Karpas-422 (cell line): ENCODE results near the gene ATF5. TPM values are rescaled to one million over a fixed set of nuclear protein-coding genes. Genes with fewer than 3 reads are reported as not detected.
"Not testable (repeated sequence)": the region's sequence is repeated elsewhere in the genome, so short reads cannot be mapped to it uniquely, and the experiment has no call there.

Source experiments
- DNase-seq: peaks from one replicate; pipeline ENCODE4 v3.0.0-alpha.2; 2015
- H2AFZ ChIP-seq: fragments of 200-600 bp; sonication (generic); 2 replicates; pipeline ENCODE4 v1.6.1; 2014; ENCODE audit warnings: antibody characterized with exemption, low read length, mixed read lengths
- H3K27ac ChIP-seq: fragments of 200-600 bp; sonication (generic); 2 replicates; pipeline ENCODE4 v1.5.1; 2014; ENCODE audit warnings: mild to moderate bottlenecking, low read length, moderate library complexity
- H3K27me3 ChIP-seq: fragments of 200-600 bp; sonication (generic); 2 replicates; pipeline ENCODE4 v1.6.1; 2014; ENCODE audit warnings: low read length, mixed read lengths
- H3K36me3 ChIP-seq: fragments of 200-600 bp; sonication (generic); 2 replicates; pipeline ENCODE4 v1.6.1; 2014; ENCODE audit warnings: low read length, mixed read lengths; ENCODE audit not compliant: insufficient read depth
- H3K4me1 ChIP-seq: fragments of 200-600 bp; sonication (generic); 2 replicates; pipeline ENCODE4 v1.6.1; 2014; ENCODE audit warnings: mild to moderate bottlenecking, low read length, mixed read lengths
- H3K4me2 ChIP-seq: fragments of 200-600 bp; sonication (generic); 2 replicates; pipeline ENCODE4 v1.6.1; 2014; ENCODE audit warnings: low read length, low read depth, mild to moderate bottlenecking; ENCODE audit not compliant: poor library complexity, severe bottlenecking
- H3K4me3 ChIP-seq: fragments of 200-600 bp; sonication (generic); 2 replicates; pipeline ENCODE4 v1.5.1; 2014; ENCODE audit warnings: mild to moderate bottlenecking, antibody characterized with exemption, low read length, mixed read lengths
- H3K79me2 ChIP-seq: fragments of 200-600 bp; sonication (generic); 2 replicates; pipeline ENCODE4 v1.6.1; 2014; ENCODE audit warnings: mild to moderate bottlenecking, low read length, mixed read lengths
- H3K9ac ChIP-seq: fragments of 200-600 bp; sonication (generic); 2 replicates; pipeline ENCODE4 v1.6.0; 2014; ENCODE audit warnings: low read length
- H3K9me2 ChIP-seq: fragments of 200-600 bp; sonication (generic), shearing (Covaris generic); replicated peaks from 2 replicates; pipeline ENCODE4 v1.6.0; 2014; ENCODE audit warnings: mild to moderate bottlenecking, low read length, moderate library complexity; ENCODE audit not compliant: insufficient read depth
- H3K9me3 ChIP-seq: fragments of 300-700, 200-600 bp; sonication (generic); 2 replicates; pipeline ENCODE4 v1.6.1; 2014; ENCODE audit warnings: low read length, mixed read lengths
- H4K20me1 ChIP-seq: fragments of 200-600 bp; sonication (generic); 2 replicates; pipeline ENCODE4 v1.6.1; 2014; ENCODE audit warnings: mild to moderate bottlenecking, antibody characterized with exemption, low read length, low read depth; ENCODE audit not compliant: insufficient read depth
- total RNA-seq: library from RNA; depleted of rRNA; stranded (reverse); fragments of >200 nt; shearing (Covaris generic); gene quantifications from 2 replicates; pipeline ENCODE4 v1.2.3, GENCODE V29; 2014; ENCODE audit warnings: low replicate concordance

Gene ATF5
- total RNA-seq, 1 experiment from 2014 or later: 537 TPM

DNA sequence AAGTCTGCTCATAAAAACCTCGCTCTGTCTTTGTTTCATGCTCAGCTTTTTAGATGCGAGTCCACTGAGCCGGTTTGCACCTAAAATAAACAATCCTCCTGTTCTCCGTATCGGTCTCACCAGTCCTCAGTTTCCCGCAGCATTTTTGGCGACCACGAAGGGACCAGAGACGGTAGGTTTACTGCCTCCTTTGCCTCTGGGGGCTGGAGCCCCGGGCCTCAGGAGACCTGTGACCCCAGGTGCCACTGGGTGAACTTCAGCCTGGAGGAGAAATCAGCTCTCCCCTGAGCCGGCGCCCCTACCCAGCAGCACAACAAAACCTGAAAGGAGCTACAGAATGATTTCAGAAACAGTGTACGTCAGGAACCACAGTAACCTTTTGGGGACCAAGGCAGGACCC lies 23.9 kb downstream of the ATF5 start:
- DNase-seq: no peak
- Histone ChIP-seq H3K79me2 (no peaks in the 10 kb centered on the region), H3K27me3 (no peaks in the 10 kb centered on the region), H3K4me2 (peak overlapping the region; percentile 56), H3K4me1 (peaks cover 24% of the 10 kb centered on the region), H3K4me3 (no peak overlapping the region), H2AFZ (no peak overlapping the region), H3K9me2 (no peaks in the 10 kb centered on the region), H4K20me1 (peaks cover 4% of the 10 kb centered on the region; the same call in 1 of the 2 replicates), H3K9me3 (no peaks in the 10 kb centered on the region), H3K36me3 (no peaks in the 10 kb centered on the region), H3K9ac (no peak overlapping the region), H3K27ac (no peak overlapping the region)

GRCh38 chr19:49953416-49953815 lies 24.4 kb downstream of the ATF5 start:
- H4K20me1 ChIP-seq: peaks cover 4% of the 10 kb centered on the region; the same call in 1 of the 2 replicates
- H3K9me3 ChIP-seq: no peaks in the 10 kb centered on the region
- 0 out of 2 replicates have a peak overlapping the region, but pooled peaks have one; percentile 12 for H3K4me3 ChIP-seq
- no peaks in the 10 kb centered on the region for H3K79me2 ChIP-seq
- no peak overlapping the region for H2AFZ ChIP-seq
- no peaks in the 10 kb centered on the region for H3K27me3 ChIP-seq
- H3K36me3 ChIP-seq: no peaks in the 10 kb centered on the region
- peaks cover 24% of the 10 kb centered on the region for H3K4me1 ChIP-seq
- no peak overlapping the region; the same call in 1 of the 2 replicates for H3K9ac ChIP-seq
- H3K9me2 ChIP-seq: no peaks in the 10 kb centered on the region
- DNase-seq: no peak
- no peak overlapping the region for H3K27ac ChIP-seq
- peak overlapping the region; percentile 56 for H3K4me2 ChIP-seq

DNA sequence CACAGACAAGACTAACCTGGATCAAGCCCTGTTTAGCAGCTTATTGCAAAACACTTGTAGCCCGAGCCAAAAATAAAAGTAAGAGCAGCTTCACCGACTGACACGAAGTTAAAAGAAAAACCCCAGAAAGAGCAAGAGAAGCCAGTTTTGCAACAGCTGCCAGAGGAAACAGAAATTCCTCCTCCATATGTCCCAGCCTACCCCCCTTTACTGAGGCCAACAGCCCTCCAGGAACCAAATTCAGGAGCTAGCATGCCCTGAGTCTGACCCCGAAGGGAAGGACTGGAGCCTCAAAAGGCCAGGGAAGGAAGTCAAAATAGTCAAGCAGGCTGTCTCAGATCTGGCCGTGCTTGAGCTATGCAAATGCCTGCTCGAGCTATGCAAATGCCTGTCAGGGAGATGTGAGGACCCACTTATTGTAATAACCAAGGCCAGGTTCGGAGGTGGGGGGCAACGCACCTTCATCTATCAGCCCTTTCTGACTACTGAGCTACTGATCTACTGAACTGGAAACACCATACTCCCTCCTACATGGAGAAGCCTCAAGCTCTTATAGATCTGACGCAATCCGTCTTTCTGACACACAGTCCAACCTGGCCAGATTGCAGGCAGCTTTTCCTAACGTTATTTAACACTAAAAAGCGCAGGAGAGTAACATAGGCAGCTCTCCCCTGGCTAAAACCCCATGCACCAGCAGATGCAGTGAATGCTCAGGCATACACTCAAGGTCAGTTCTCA lies 25.3 kb downstream of the ATF5 start:
- Histone ChIP-seq H3K4me3 (peak overlapping the region; percentile 12; the same call in 1 of the 2 replicates), H3K27ac (no peak overlapping the region), H3K4me2 (peak overlapping the region; percentile 56), H3K9ac (peak overlapping the region; percentile 31), H3K4me1 (peaks cover 24% of the 10 kb centered on the region), H3K36me3 (no peaks in the 10 kb centered on the region), H3K9me2 (no peaks in the 10 kb centered on the region), H3K9me3 (no peaks in the 10 kb centered on the region), H2AFZ (no peak overlapping the region), H4K20me1 (peaks cover 4% of the 10 kb centered on the region; the same call in 1 of the 2 replicates), H3K79me2 (no peaks in the 10 kb centered on the region), H3K27me3 (no peaks in the 10 kb centered on the region)
- DNase-seq: peak; percentile 81

DNA sequence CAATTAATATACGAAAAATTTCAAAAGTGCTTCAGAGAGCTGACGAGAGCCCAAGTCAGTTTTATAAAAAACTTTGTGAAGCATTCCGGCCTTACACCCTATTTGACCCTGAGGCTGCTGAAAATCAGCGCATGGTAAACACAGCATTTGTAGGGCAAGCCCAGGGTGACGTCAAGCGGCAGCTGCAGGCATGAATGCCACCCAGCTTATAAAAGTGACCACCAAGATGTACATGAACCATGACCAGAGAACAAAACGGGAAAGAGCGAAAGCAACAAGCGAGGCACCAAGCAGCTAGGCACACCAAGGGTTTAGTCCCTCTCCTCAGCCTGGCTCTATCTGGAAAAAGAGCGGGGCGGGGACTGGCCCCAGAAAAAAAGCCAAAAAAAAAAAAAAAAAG lies 25.9 kb downstream of the ATF5 start:
- Histone ChIP-seq H3K4me2 (no peak overlapping the region), H4K20me1 (peaks cover 4% of the 10 kb centered on the region; the same call in 1 of the 2 replicates), H3K4me1 (peaks cover 24% of the 10 kb centered on the region), H3K36me3 (no peaks in the 10 kb centered on the region), H2AFZ (no peak overlapping the region), H3K79me2 (no peaks in the 10 kb centered on the region), H3K4me3 (no peak overlapping the region), H3K9me3 (no peaks in the 10 kb centered on the region), H3K27ac (no peak overlapping the region), H3K27me3 (no peaks in the 10 kb centered on the region), H3K9ac (no peak overlapping the region), H3K9me2 (no peaks in the 10 kb centered on the region)
- DNase-seq: no peak

DNA sequence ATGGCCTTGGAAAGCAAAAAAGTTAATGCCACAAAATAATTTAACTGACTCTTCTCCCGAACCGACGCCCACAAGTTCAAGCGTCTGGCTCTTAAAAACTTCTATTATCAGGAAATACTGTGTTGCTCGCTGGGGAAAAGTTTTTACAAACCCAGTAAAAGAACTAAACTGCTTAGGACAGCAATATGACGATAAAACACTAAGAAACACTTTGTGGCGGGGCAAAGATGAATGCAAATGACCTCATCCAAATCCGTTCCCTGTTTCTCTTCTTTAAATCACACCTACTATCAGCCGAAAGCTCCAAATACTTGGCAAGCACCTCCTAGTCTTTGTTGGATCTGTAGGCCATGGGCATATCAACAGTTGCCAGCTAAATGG lies 27.1 kb downstream of the ATF5 start:
- no peak overlapping the region for H3K27ac ChIP-seq
- H2AFZ ChIP-seq: no peak overlapping the region
- H3K9me2 ChIP-seq: no peaks in the 10 kb centered on the region
- peaks cover 24% of the 10 kb centered on the region for H3K4me1 ChIP-seq
- H3K27me3 ChIP-seq: no peaks in the 10 kb centered on the region
- no peaks in the 10 kb centered on the region for H3K9me3 ChIP-seq
- H3K79me2 ChIP-seq: no peaks in the 10 kb centered on the region
- peaks cover 4% of the 10 kb centered on the region; the same call in 1 of the 2 replicates for H4K20me1 ChIP-seq
- no peak overlapping the region for H3K4me2 ChIP-seq
- DNase-seq: no peak
- no peak overlapping the region for H3K9ac ChIP-seq
- H3K4me3 ChIP-seq: no peak overlapping the region
- H3K36me3 ChIP-seq: no peaks in the 10 kb centered on the region

- Histone ChIP-seq H3K4me1 (peaks cover 24% of the 10 kb centered on the region), H2AFZ (no peak overlapping the region), H3K27me3 (no peaks in the 10 kb centered on the region), H3K79me2 (no peaks in the 10 kb centered on the region), H3K36me3 (no peaks in the 10 kb centered on the region), H3K27ac (no peak overlapping the region), H3K4me2 (no peak overlapping the region), H3K9me2 (no peaks in the 10 kb centered on the region), H3K4me3 (no peak overlapping the region), H3K9ac (no peak overlapping the region), H3K9me3 (no peaks in the 10 kb centered on the region), H4K20me1 (peaks cover 4% of the 10 kb centered on the region; the same call in 1 of the 2 replicates)
- no peak for DNase-seq
Measured at GRCh38 chr19:49957262-49957915, 28.4 kb downstream of the ATF5 start.

DNA sequence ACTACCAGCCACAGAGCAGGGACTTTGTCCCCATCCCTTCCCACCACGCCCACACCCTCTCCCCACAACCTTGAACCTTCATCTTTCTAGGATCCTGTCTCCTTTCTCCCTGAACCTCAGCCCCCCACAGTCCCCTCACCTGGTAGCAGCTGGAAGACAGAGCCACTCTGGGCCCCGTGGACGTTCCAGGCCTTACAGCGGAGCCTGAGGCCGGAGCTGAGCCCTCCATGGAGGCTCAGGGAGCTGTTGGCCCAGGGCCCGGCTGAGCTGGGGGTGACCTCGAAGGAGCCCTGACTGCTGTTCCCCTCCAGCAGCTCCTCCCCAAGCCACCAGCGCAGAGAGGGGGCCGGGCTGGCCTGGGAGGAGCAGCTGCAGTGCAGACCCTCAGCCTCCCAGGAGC lies 29.1 kb downstream of the ATF5 start:
- peaks cover 17% of the 10 kb centered on the region for H3K4me1 ChIP-seq
- H4K20me1 ChIP-seq, H3K9ac ChIP-seq, H3K9me2 ChIP-seq, H3K4me2 ChIP-seq, H3K36me3 ChIP-seq, H3K79me2 ChIP-seq, H3K27ac ChIP-seq, H2AFZ ChIP-seq, H3K9me3 ChIP-seq, DNase-seq, H3K27me3 ChIP-seq, H3K4me3 ChIP-seq: not testable (repeated sequence)

GRCh38 chr19:49958596-49958995 lies 29.6 kb downstream of the ATF5 start:
- not testable (repeated sequence) for H4K20me1 ChIP-seq, H3K4me2 ChIP-seq, H3K9ac ChIP-seq, H3K79me2 ChIP-seq, H3K27me3 ChIP-seq, H3K36me3 ChIP-seq, DNase-seq, H3K27ac ChIP-seq, H2AFZ ChIP-seq, H3K9me2 ChIP-seq, H3K9me3 ChIP-seq, H3K4me3 ChIP-seq
- H3K4me1 ChIP-seq: peaks cover 13% of the 10 kb centered on the region
